Measurements from ENCODE around the gene PLPPR1.

DNA sequence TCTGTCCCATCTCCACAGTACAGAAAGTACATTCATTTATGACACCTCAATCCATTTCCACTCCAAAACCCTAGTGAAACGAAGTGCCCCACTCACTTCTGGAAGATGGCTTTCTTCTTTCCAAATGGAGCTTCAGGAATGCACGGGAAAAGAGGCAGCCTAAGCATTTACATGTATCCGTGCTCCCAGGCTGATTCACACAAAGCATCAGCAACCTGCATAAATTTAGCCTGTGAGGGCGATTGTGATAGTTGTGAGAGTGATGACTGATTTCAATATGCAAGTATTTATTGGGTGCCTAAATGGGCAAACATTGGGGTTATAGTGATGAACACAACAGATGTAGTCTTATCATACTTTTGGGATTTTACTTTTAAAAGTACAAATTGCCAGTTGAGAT lies 86.6 kb downstream of the PLPPR1 start:
- TF ChIP-seq CTCF (IDR thresholded peaks at IDR 0.05; ENCODE audit: extremely low read depth in 1 of 2, insufficient read depth in 1 of 2, low read depth in 1 of 2, low read length in 2 of 2) (no peak), POLR2A (IDR thresholded peaks at IDR 0.05; ENCODE audit: low read depth, low read length) (no peak), MYC (IDR thresholded peaks at IDR 0.05; ENCODE audit: low read depth, low read length) (no peak), EZH2 (IDR thresholded peaks at IDR 0.05; ENCODE audit: borderline replicate concordance, low read depth, low read length, severe bottlenecking) (no peak), JUN (IDR thresholded peaks at IDR 0.05; ENCODE audit: borderline replicate concordance, insufficient read depth, insufficient read length, low read depth) (no peak), POLR2AphosphoS5 (IDR thresholded peaks at IDR 0.05; ENCODE audit: insufficient read depth, low read depth, low read length) (no peak), FOS (IDR thresholded peaks at IDR 0.05; ENCODE audit: borderline replicate concordance, insufficient read depth, low read length) (no peak)
- TF ChIP-seq, protein P1, sequence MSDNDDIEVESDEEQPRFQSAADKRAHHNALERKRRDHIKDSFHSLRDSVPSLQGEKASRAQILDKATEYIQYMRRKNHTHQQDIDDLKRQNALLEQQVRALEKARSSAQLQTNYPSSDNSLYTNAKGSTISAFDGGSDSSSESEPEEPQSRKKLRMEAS (IDR thresholded peaks at IDR 0.05; ENCODE audit: insufficient read depth, insufficient read length), result no peak
